GM12878 (cell line): ENCODE measurements around the gene ACADM. TPM values are rescaled to one million over a fixed set of nuclear protein-coding genes. Genes with fewer than 3 reads are reported as not detected.

Experiments used
- BACH1 ChIP-seq: fragments of 450-650 bp; IDR thresholded peaks from 2 replicates; pipeline ENCODE4 v1.6.1; 2017; ENCODE audit warnings: mild to moderate bottlenecking, borderline replicate concordance
- CBX5 ChIP-seq: sonication (generic); IDR thresholded peaks from 2 replicates; pipeline ENCODE4 v1.6.1; 2016; ENCODE audit warnings: low read depth, moderate library complexity, mild to moderate bottlenecking, inconsistent platforms
- CHD2 ChIP-seq: IDR thresholded peaks from 2 replicates; pipeline ENCODE4 v1.6.1; 2011; ENCODE audit warnings: low read depth, low read length, improper control_type of control experiment, borderline replicate concordance
- GABPA ChIP-seq: IDR thresholded peaks from 2 replicates; pipeline ENCODE4 v1.6.1; 2014; ENCODE audit warnings: antibody characterized with exemption, low read depth, mild to moderate bottlenecking, inconsistent platforms
- MXI1 ChIP-seq: fragments of 150-350 bp; IDR thresholded peaks from 2 replicates; pipeline ENCODE4 v1.6.1; 2011; ENCODE audit warnings: low read depth, mild to moderate bottlenecking, inconsistent platforms, low read length, improper control_type of control experiment
- PAX5 ChIP-seq: IDR thresholded peaks from 2 replicates; pipeline ENCODE4 v1.6.1; 2011; ENCODE audit warnings: low read depth, low read length, borderline replicate concordance
- PML ChIP-seq: IDR thresholded peaks from 2 replicates; pipeline ENCODE4 v1.6.1; 2012; ENCODE audit warnings: low read length, inconsistent platforms
- POLR2AphosphoS2 ChIP-seq: IDR thresholded peaks from 2 replicates; pipeline ENCODE4 v1.6.1; 2011; ENCODE audit warnings: low read depth, mild to moderate bottlenecking, low read length, improper control_type of control experiment, moderate library complexity
- RAD21 ChIP-seq: IDR thresholded peaks from 2 replicates; pipeline ENCODE4 v1.6.1; 2011; ENCODE audit warnings: mild to moderate bottlenecking, low read depth, low read length, moderate library complexity; ENCODE audit not compliant: insufficient read depth
- RAD51 ChIP-seq: fragments of 450-650 bp; IDR thresholded peaks from 2 replicates; pipeline ENCODE4 v1.6.1; 2016; ENCODE audit warnings: moderate library complexity, mild to moderate bottlenecking, inconsistent platforms
- SMARCA5 ChIP-seq: fragments of 450-650 bp; IDR thresholded peaks from 2 replicates; pipeline ENCODE4 v1.6.1; 2017; ENCODE audit warnings: mild to moderate bottlenecking
- STAT3 ChIP-seq: IDR thresholded peaks from 2 replicates; pipeline ENCODE4 v1.6.1; 2011; ENCODE audit warnings: low read depth, low read length, improper control_type of control experiment
- SUPT20H ChIP-seq: IDR thresholded peaks from 2 replicates; pipeline ENCODE4 v1.6.1; 2011; ENCODE audit warnings: low read depth, mild to moderate bottlenecking, low read length, moderate library complexity, borderline replicate concordance; ENCODE audit not compliant: control insufficient read depth
- YY1 ChIP-seq: IDR thresholded peaks from 2 replicates; pipeline ENCODE4 v1.6.1; 2011; ENCODE audit warnings: low read depth, mild to moderate bottlenecking, low read length
- polyA plus RNA-seq, 11 experiments: library from polyadenylated mRNA; depleted of rRNA in 4 of 11; unstranded in 6 of 11; stranded (reverse) in 5 of 11; fragments of >200 nt; fragmentation: Nextera tagmentation in 4 of 11; fragmentation: Illumina TruSeq in 1 of 11; extraction: Ambion mirVana in 4 of 11; extraction: Trizol in 1 of 11; gene quantifications; 1 replicate in 1 of 11; 2 replicates in 10 of 11; pipeline versions ENCODE4 v1.2.1 to v1.2.3, GENCODE V29; 2011 to 2016; ENCODE audit warnings: inconsistent platforms in 2 of 11, missing spikeins in 2 of 11, low read depth in 1 of 11
- total RNA-seq, 4 experiments: library from RNA; depleted of rRNA in 3 of 4; stranded (reverse); fragments of >200 nt in 3 of 4; fragmentation: Illumina TruSeq in 1 of 4; extraction: Trizol in 1 of 4; gene quantifications; 2 replicates each; pipeline versions ENCODE4 v1.2.1 to v1.2.3, GENCODE V29; 2013 to 2021
- TF ChIP-seq, protein P1 (sequence below): fragments of 450-650 bp; IDR thresholded peaks from 2 replicates; pipeline ENCODE4 v1.6.1; 2018; ENCODE audit warnings: borderline replicate concordance, mild to moderate bottlenecking; ENCODE audit not compliant: partially characterized antibody
- TF ChIP-seq, protein P2 (sequence below): IDR thresholded peaks from 2 replicates; pipeline ENCODE4 v1.6.1; 2011; ENCODE audit warnings: low read depth, mild to moderate bottlenecking, low read length, moderate library complexity, borderline replicate concordance; ENCODE audit errors: extremely low read depth
- TF ChIP-seq, protein P3 (sequence below): fragments of 450-650 bp; IDR thresholded peaks from 2 replicates; pipeline ENCODE4 v1.6.1; 2017; ENCODE audit warnings: borderline replicate concordance
- TF ChIP-seq, protein P4 (sequence below): IDR thresholded peaks from 2 replicates; pipeline ENCODE4 v1.6.1; 2012; ENCODE audit warnings: improper control_type of control experiment, low read depth, low read length; ENCODE audit not compliant: insufficient replicate concordance
- TF ChIP-seq, protein P5 (sequence below): fragments of 450-650 bp; conservative IDR thresholded peaks from 2 replicates; pipeline ENCODE4 v1.6.1; 2017; ENCODE audit warnings: mild to moderate bottlenecking, moderate library complexity

Gene ACADM
- total and polyA plus RNA-seq, 10 of the 15 experiments (the other 5 are each of a cell fraction or from before 2014, with no cell fraction given) = 119 to 245 (median 204) TPM

DNA sequence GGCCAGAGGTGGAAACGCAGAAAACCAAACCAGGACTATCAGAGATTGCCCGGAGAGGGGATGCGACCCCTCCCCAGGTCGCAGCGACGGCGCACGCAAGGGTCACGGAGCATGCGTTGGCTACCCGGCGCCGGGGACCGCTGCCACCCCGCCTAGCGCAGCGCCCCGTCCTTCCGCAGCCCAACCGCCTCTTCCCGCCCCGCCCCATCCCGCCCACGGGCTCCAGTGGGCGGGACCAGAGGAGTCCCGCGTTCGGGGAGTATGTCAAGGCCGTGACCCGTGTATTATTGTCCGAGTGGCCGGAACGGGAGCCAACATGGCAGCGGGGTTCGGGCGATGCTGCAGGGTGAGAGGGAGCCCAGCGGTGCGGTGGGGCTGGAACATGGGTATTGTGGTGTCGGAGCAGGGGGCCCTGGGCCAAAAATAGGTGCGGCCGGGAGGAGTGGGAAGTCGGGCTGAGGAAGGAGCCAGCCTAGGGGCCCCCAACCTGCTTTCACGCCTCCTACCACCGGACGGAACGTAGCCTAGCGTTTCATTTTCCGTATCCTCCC lies at the start of gene ACADM (continued):
- TF ChIP-seq, protein P1, sequence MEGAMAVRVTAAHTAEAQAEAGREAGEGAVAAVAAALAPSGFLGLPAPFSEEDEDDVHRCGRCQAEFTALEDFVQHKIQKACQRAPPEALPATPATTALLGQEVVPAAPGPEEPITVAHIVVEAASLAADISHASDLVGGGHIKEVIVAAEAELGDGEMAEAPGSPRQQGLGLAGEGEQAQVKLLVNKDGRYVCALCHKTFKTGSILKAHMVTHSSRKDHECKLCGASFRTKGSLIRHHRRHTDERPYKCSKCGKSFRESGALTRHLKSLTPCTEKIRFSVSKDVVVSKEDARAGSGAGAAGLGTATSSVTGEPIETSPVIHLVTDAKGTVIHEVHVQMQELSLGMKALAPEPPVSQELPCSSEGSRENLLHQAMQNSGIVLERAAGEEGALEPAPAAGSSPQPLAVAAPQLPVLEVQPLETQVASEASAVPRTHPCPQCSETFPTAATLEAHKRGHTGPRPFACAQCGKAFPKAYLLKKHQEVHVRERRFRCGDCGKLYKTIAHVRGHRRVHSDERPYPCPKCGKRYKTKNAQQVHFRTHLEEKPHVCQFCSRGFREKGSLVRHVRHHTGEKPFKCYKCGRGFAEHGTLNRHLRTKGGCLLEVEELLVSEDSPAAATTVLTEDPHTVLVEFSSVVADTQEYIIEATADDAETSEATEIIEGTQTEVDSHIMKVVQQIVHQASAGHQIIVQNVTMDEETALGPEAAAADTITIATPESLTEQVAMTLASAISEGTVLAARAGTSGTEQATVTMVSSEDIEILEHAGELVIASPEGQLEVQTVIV = peak; percentile 15
- TF ChIP-seq BACH1 = peak; percentile 70
- TF ChIP-seq PML = peak; percentile 87
- peak; percentile 69; the same call in 1 of the 2 replicates for TF ChIP-seq PAX5
- TF ChIP-seq RAD21 = no peak
- TF ChIP-seq YY1 = peak; percentile 91
- TF ChIP-seq, protein P2, sequence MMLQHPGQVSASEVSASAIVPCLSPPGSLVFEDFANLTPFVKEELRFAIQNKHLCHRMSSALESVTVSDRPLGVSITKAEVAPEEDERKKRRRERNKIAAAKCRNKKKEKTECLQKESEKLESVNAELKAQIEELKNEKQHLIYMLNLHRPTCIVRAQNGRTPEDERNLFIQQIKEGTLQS = no peak
- no peak for TF ChIP-seq GABPA
- no peak for TF ChIP-seq RAD51
- 0 out of 2 replicates have a peak, but pooled peaks have one; percentile 18 for TF ChIP-seq CBX5
- TF ChIP-seq SUPT20H = no peak
- TF ChIP-seq, protein P3, sequence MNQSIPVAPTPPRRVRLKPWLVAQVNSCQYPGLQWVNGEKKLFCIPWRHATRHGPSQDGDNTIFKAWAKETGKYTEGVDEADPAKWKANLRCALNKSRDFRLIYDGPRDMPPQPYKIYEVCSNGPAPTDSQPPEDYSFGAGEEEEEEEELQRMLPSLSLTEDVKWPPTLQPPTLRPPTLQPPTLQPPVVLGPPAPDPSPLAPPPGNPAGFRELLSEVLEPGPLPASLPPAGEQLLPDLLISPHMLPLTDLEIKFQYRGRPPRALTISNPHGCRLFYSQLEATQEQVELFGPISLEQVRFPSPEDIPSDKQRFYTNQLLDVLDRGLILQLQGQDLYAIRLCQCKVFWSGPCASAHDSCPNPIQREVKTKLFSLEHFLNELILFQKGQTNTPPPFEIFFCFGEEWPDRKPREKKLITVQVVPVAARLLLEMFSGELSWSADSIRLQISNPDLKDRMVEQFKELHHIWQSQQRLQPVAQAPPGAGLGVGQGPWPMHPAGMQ = no peak
- TF ChIP-seq MXI1 = peak; percentile 73
- TF ChIP-seq, protein P4, sequence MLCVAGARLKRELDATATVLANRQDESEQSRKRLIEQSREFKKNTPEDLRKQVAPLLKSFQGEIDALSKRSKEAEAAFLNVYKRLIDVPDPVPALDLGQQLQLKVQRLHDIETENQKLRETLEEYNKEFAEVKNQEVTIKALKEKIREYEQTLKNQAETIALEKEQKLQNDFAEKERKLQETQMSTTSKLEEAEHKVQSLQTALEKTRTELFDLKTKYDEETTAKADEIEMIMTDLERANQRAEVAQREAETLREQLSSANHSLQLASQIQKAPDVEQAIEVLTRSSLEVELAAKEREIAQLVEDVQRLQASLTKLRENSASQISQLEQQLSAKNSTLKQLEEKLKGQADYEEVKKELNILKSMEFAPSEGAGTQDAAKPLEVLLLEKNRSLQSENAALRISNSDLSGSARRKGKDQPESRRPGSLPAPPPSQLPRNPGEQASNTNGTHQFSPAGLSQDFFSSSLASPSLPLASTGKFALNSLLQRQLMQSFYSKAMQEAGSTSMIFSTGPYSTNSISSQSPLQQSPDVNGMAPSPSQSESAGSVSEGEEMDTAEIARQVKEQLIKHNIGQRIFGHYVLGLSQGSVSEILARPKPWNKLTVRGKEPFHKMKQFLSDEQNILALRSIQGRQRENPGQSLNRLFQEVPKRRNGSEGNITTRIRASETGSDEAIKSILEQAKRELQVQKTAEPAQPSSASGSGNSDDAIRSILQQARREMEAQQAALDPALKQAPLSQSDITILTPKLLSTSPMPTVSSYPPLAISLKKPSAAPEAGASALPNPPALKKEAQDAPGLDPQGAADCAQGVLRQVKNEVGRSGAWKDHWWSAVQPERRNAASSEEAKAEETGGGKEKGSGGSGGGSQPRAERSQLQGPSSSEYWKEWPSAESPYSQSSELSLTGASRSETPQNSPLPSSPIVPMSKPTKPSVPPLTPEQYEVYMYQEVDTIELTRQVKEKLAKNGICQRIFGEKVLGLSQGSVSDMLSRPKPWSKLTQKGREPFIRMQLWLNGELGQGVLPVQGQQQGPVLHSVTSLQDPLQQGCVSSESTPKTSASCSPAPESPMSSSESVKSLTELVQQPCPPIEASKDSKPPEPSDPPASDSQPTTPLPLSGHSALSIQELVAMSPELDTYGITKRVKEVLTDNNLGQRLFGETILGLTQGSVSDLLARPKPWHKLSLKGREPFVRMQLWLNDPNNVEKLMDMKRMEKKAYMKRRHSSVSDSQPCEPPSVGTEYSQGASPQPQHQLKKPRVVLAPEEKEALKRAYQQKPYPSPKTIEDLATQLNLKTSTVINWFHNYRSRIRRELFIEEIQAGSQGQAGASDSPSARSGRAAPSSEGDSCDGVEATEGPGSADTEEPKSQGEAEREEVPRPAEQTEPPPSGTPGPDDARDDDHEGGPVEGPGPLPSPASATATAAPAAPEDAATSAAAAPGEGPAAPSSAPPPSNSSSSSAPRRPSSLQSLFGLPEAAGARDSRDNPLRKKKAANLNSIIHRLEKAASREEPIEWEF = no peak
- peak; percentile 46; the same call in 1 of the 2 replicates for TF ChIP-seq CHD2
- no peak for TF ChIP-seq STAT3
- TF ChIP-seq POLR2AphosphoS2 = no peak; the same call in 1 of the 2 replicates
- TF ChIP-seq, protein P5, sequence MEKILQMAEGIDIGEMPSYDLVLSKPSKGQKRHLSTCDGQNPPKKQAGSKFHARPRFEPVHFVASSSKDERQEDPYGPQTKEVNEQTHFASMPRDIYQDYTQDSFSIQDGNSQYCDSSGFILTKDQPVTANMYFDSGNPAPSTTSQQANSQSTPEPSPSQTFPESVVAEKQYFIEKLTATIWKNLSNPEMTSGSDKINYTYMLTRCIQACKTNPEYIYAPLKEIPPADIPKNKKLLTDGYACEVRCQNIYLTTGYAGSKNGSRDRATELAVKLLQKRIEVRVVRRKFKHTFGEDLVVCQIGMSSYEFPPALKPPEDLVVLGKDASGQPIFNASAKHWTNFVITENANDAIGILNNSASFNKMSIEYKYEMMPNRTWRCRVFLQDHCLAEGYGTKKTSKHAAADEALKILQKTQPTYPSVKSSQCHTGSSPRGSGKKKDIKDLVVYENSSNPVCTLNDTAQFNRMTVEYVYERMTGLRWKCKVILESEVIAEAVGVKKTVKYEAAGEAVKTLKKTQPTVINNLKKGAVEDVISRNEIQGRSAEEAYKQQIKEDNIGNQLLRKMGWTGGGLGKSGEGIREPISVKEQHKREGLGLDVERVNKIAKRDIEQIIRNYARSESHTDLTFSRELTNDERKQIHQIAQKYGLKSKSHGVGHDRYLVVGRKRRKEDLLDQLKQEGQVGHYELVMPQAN = peak; percentile 64; the same call in 1 of the 2 replicates
- no peak for TF ChIP-seq SMARCA5
